ENCODE data around the gene CLEC20A.

DNA sequence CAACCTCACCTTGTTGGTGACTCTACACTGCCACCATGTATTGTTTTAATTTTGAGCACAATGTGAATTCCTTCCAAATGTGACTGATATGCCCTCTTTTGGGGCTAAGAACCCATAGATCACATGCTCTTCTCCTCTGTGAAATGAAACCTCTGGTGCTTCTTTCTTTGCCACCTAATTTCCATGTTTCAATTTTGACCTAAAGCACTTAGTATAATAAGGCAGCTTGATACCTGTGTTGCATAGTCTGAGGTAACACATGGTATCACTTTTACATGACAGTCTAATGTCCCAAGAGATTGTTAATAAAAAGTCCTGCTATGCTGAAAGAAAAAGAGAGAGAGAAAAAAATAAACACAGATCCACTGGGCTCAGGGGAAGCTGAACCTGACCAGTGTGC, 24.2 kb downstream of the CLEC20A start:
- TF ChIP-seq, protein P1, sequence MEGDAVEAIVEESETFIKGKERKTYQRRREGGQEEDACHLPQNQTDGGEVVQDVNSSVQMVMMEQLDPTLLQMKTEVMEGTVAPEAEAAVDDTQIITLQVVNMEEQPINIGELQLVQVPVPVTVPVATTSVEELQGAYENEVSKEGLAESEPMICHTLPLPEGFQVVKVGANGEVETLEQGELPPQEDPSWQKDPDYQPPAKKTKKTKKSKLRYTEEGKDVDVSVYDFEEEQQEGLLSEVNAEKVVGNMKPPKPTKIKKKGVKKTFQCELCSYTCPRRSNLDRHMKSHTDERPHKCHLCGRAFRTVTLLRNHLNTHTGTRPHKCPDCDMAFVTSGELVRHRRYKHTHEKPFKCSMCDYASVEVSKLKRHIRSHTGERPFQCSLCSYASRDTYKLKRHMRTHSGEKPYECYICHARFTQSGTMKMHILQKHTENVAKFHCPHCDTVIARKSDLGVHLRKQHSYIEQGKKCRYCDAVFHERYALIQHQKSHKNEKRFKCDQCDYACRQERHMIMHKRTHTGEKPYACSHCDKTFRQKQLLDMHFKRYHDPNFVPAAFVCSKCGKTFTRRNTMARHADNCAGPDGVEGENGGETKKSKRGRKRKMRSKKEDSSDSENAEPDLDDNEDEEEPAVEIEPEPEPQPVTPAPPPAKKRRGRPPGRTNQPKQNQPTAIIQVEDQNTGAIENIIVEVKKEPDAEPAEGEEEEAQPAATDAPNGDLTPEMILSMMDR (IDR thresholded peaks at IDR 0.05): no peak
- TF ChIP-seq POLR2A (IDR thresholded peaks at IDR 0.05): no peak

Data from adrenal gland (tissue), 5 donors.